DOHH2 (cell line): ENCODE data around the gene DYNC2H1.

ENCODE experiments used
- H3F3A ChIP-seq: fragments of 200-600 bp; sonication (generic), shearing (Covaris generic); 2 replicates; pipeline ENCODE4 v1.6.0; 2016; ENCODE audit warnings: antibody characterized with exemption, mild to moderate bottlenecking; ENCODE audit not compliant: control insufficient read depth, insufficient read depth
- H3K27ac ChIP-seq: fragments of 200-600 bp; sonication (generic); 2 replicates; pipeline ENCODE4 v1.5.1; 2014; ENCODE audit warnings: low read depth, mild to moderate bottlenecking, low read length, moderate library complexity
- H3K27me3 ChIP-seq: fragments of 200-600 bp; sonication (generic); 2 replicates; pipeline ENCODE4 v1.6.1; 2014; ENCODE audit warnings: mild to moderate bottlenecking, low read length, mixed read lengths; ENCODE audit not compliant: control insufficient read depth
- H3K36me3 ChIP-seq: fragments of 200-600 bp; sonication (generic); 2 replicates; pipeline ENCODE4 v1.6.1; 2014; ENCODE audit warnings: mild to moderate bottlenecking, low read length, moderate library complexity, mixed read lengths; ENCODE audit not compliant: control insufficient read depth
- H3K4me1 ChIP-seq: fragments of 200-600 bp; sonication (generic); 2 replicates; pipeline ENCODE4 v1.6.1; 2014; ENCODE audit warnings: mild to moderate bottlenecking, low read length, mixed read lengths; ENCODE audit not compliant: control insufficient read depth
- H3K4me2 ChIP-seq: fragments of 200-600 bp; sonication (generic); 2 replicates; pipeline ENCODE4 v1.6.0; 2014; ENCODE audit warnings: mild to moderate bottlenecking, low read length, moderate library complexity
- H3K4me3 ChIP-seq: fragments of 200-600 bp; sonication (generic); 2 replicates; pipeline ENCODE4 v1.5.1; 2014; ENCODE audit warnings: mild to moderate bottlenecking, low read length, mixed read lengths
- H3K79me2 ChIP-seq: fragments of 200-600 bp; sonication (generic); 2 replicates; pipeline ENCODE4 v1.6.1; 2014; ENCODE audit warnings: mild to moderate bottlenecking, low read length, mixed read lengths; ENCODE audit not compliant: control insufficient read depth
- H3K9me2 ChIP-seq: fragments of 200-600 bp; sonication (generic); replicated peaks from 2 replicates; pipeline ENCODE4 v1.6.1; 2014; ENCODE audit warnings: mild to moderate bottlenecking, low read length, mixed read lengths; ENCODE audit not compliant: control insufficient read depth
- H3K9me3 ChIP-seq: fragments of 200-600 bp; sonication (generic); 2 replicates; pipeline ENCODE4 v1.6.1; 2014; ENCODE audit warnings: antibody characterized with exemption, low read length, mixed read lengths; ENCODE audit not compliant: control insufficient read depth, insufficient read depth
- H4K20me1 ChIP-seq: fragments of 200-600 bp; sonication (generic); 2 replicates; pipeline ENCODE4 v1.6.0; 2014; ENCODE audit warnings: low read depth, mild to moderate bottlenecking, antibody characterized with exemption, low read length, moderate library complexity; ENCODE audit not compliant: control insufficient read depth, insufficient read depth
- CTCF ChIP-seq: fragments of 200-600 bp; sonication (generic); IDR thresholded peaks from one replicate; pipeline ENCODE4 v1.5.1; 2014; ENCODE audit warnings: antibody characterized with exemption, mild to moderate bottlenecking, low read depth, low read length; ENCODE audit not compliant: poor library complexity, severe bottlenecking
- EZH2phosphoT487 ChIP-seq: fragments of 200-600 bp; sonication (generic); IDR thresholded peaks from 2 replicates; pipeline ENCODE4 v1.6.1; 2017; ENCODE audit warnings: borderline replicate concordance, mild to moderate bottlenecking, antibody characterized with exemption, low read length, moderate library complexity, mixed read lengths

The DYNC2H1 gene

GRCh38 chr11:103465555-103466140 lies 356.4 kb downstream of the DYNC2H1 start:
- Histone ChIP-seq H3K36me3 (no peaks in the 10 kb centered on the region), H3K4me3 (no peak overlapping the region), H3K27me3 (no peaks in the 10 kb centered on the region), H3K9me3 (no peaks in the 10 kb centered on the region), H3K27ac (no peak overlapping the region), H3F3A (no peaks in the 10 kb centered on the region), H3K79me2 (no peaks in the 10 kb centered on the region), H3K4me1 (no peaks in the 10 kb centered on the region), H4K20me1 (no peaks in the 10 kb centered on the region), H3K9me2 (no peaks in the 10 kb centered on the region), H3K4me2 (no peak overlapping the region)
- no peak for TF ChIP-seq CTCF
- TF ChIP-seq EZH2phosphoT487, result no peak

- no peaks in the 10 kb centered on the region for H3K36me3 ChIP-seq
- no peak overlapping the region for H3K4me2 ChIP-seq
- H3K27ac ChIP-seq, result no peak overlapping the region
- no peak overlapping the region for H3K4me3 ChIP-seq
- TF ChIP-seq CTCF (no peak), EZH2phosphoT487 (no peak)
- no peaks in the 10 kb centered on the region for H3K9me3 ChIP-seq
- no peaks in the 10 kb centered on the region for H3F3A ChIP-seq
- no peaks in the 10 kb centered on the region for H3K4me1 ChIP-seq
- no peaks in the 10 kb centered on the region for H3K9me2 ChIP-seq
- no peaks in the 10 kb centered on the region for H3K79me2 ChIP-seq
- no peaks in the 10 kb centered on the region for H3K27me3 ChIP-seq
- no peaks in the 10 kb centered on the region for H4K20me1 ChIP-seq
Measured at GRCh38 chr11:103471546-103471945, 362.3 kb downstream of the DYNC2H1 start.

- Histone ChIP-seq H3K79me2 (no peaks in the 10 kb centered on the region), H3K27ac (no peak overlapping the region), H3K9me2 (no peaks in the 10 kb centered on the region), H3K9me3 (no peaks in the 10 kb centered on the region), H3K4me2 (no peak overlapping the region), H3F3A (no peaks in the 10 kb centered on the region), H4K20me1 (no peaks in the 10 kb centered on the region), H3K36me3 (no peaks in the 10 kb centered on the region), H3K4me1 (no peaks in the 10 kb centered on the region), H3K27me3 (no peaks in the 10 kb centered on the region), H3K4me3 (no peak overlapping the region)
- TF ChIP-seq EZH2phosphoT487, result no peak
- TF ChIP-seq CTCF, result no peak
Measured at GRCh38 chr11:103476874-103477273, 367.6 kb downstream of the DYNC2H1 start.

- no peaks in the 10 kb centered on the region for H3K27me3 ChIP-seq
- no peaks in the 10 kb centered on the region for H3K36me3 ChIP-seq
- no peak overlapping the region for H3K27ac ChIP-seq
- H3F3A ChIP-seq, result no peaks in the 10 kb centered on the region
- H3K4me3 ChIP-seq, result no peak overlapping the region
- no peaks in the 10 kb centered on the region for H3K9me2 ChIP-seq
- no peaks in the 10 kb centered on the region for H4K20me1 ChIP-seq
- no peaks in the 10 kb centered on the region for H3K79me2 ChIP-seq
- no peaks in the 10 kb centered on the region for H3K4me1 ChIP-seq
- no peak overlapping the region for H3K4me2 ChIP-seq
- TF ChIP-seq EZH2phosphoT487, result no peak
- no peaks in the 10 kb centered on the region for H3K9me3 ChIP-seq
Measured at GRCh38 chr11:103480421-103480820, 371.2 kb downstream of the DYNC2H1 start.
